Common myeloid progenitor, CD34-positive (primary cell): ENCODE data around the gene ADAT3.

ENCODE experiments used
- CTCF ChIA-PET: fragments of 350-600 bp; sonication (Branson Sonifier 250); formaldehyde crosslinking; loops from one replicate; lab custom pipeline; 2021; ENCODE audit warnings: antibody characterized with exemption; lab: Charles Lee
- POLR2A ChIA-PET: fragments of 350-600 bp; sonication (Branson Sonifier 250); formaldehyde crosslinking; loops from one replicate; lab custom pipeline; 2021; ENCODE audit warnings: antibody characterized with exemption; lab: Charles Lee
- DNase-seq, 3 donors: peaks; one replicate each; pipeline versions ENCODE4 v3.0.0 to v3.0.0-alpha.2; 2013
- H3K27ac ChIP-seq, 2 experiments: 1 replicate in 1 of 2; 2 replicates in 1 of 2; pipeline ENCODE4 v1.7.0; 2013; ENCODE audit warnings: inconsistent platforms in 2 of 2, low read length in 2 of 2, mild to moderate bottlenecking in 2 of 2, low read depth in 1 of 2, moderate library complexity in 1 of 2; ENCODE audit not compliant: severe bottlenecking in 2 of 2, insufficient read depth in 1 of 2, poor library complexity in 1 of 2
- H3K27me3 ChIP-seq, 5 experiments: replicated peaks in 2 of 5; 1 replicate in 3 of 5; 2 replicates in 2 of 5; pipeline versions ENCODE4 v1.6.1 to v1.7.0; 2013; ENCODE audit warnings: low read length in 4 of 5, mild to moderate bottlenecking in 2 of 5, moderate library complexity in 2 of 5, inconsistent platforms in 1 of 5; ENCODE audit not compliant: insufficient read depth in 5 of 5, control insufficient read depth in 4 of 5
- H3K36me3 ChIP-seq, 4 experiments: 1 replicate in 2 of 4; 2 replicates in 2 of 4; pipeline versions ENCODE4 v1.6.1 to v1.7.0; 2013; ENCODE audit warnings: low read length in 3 of 4, control low read depth in 1 of 4, mild to moderate bottlenecking in 1 of 4; ENCODE audit not compliant: control insufficient read depth in 4 of 4, insufficient read depth in 4 of 4
- H3K4me1 ChIP-seq, 4 experiments: 1 replicate in 3 of 4; 2 replicates in 1 of 4; pipeline versions ENCODE4 v1.6.1 to v1.7.1; 2013; ENCODE audit warnings: low read length in 3 of 4, mild to moderate bottlenecking in 3 of 4, control low read depth in 1 of 4, inconsistent platforms in 1 of 4, moderate library complexity in 1 of 4; ENCODE audit not compliant: control insufficient read depth in 4 of 4, insufficient read depth in 4 of 4; ENCODE audit errors: control extremely low read depth in 1 of 4
- H3K4me3 ChIP-seq, 7 experiments: 1 replicate in 4 of 7; 2 replicates in 3 of 7; pipeline versions ENCODE4 v1.5.1 to v1.7.0; 2013; ENCODE audit warnings: mild to moderate bottlenecking in 7 of 7, low read length in 6 of 7, moderate library complexity in 6 of 7, inconsistent platforms in 2 of 7, low read depth in 2 of 7, control low read depth in 1 of 7; ENCODE audit not compliant: insufficient read depth in 4 of 7, control insufficient read depth in 1 of 7; ENCODE audit errors: extremely low read depth in 1 of 7
- H3K9me3 ChIP-seq, 5 experiments: 1 replicate in 4 of 5; 2 replicates in 1 of 5; pipeline versions ENCODE4 v1.6.1 to v1.7.1; 2013; ENCODE audit warnings: low read length in 4 of 5, mild to moderate bottlenecking in 2 of 5, inconsistent platforms in 1 of 5, low read depth in 1 of 5, moderate library complexity in 1 of 5; ENCODE audit not compliant: control insufficient read depth in 4 of 5, insufficient read depth in 2 of 5; ENCODE audit errors: control extremely low read depth in 1 of 5
- WGBS: methylation state at CpG from one replicate; pipeline ENCODE4 v1.1.5; 2013; ENCODE audit not compliant: insufficient coverage; 5-methylcytosine and 5-hydroxymethylcytosine counted together

The ADAT3 gene

GRCh38 chr19:1911098-1911497, 5.9 kb downstream of the ADAT3 start:
- 96% methylated on average over 12 of the region's 13 CpGs for WGBS
- POLR2A ChIA-PET: no interaction called here
- Histone ChIP-seq H3K9me3 (no peaks in the 10 kb centered on the region), H3K4me3 (no peak overlapping the region), H3K27me3 (no peaks in the 10 kb centered on the region), H3K27ac (no peak overlapping the region), H3K4me1 (peaks cover 0 to 31% (median 23%) of the 10 kb centered on the region in 4 experiments), H3K36me3 (peaks cover 0 to 41% (median 18%) of the 10 kb centered on the region in 4 experiments)
- CTCF ChIA-PET: interaction anchor here (1.0 to 1.6 kb wide), 5 partner anchors 15 to 46 kb away, joined by 3 to 6 read pairs (median 3); no protein-coding TSS in a partner anchor
- no peak for DNase-seq

GRCh38 chr19:1911995-1912394, 6.8 kb downstream of the ADAT3 start:
- Histone ChIP-seq H3K4me3 (no peak overlapping the region), H3K27ac (no peak overlapping the region), H3K4me1 (peaks cover 0 to 33% (median 27%) of the 10 kb centered on the region in 4 experiments), H3K9me3 (no peaks in the 10 kb centered on the region), H3K27me3 (no peaks in the 10 kb centered on the region), H3K36me3 (peaks cover 0 to 48% (median 18%) of the 10 kb centered on the region in 4 experiments)
- ChIA-PET CTCF (interaction anchor here (1.1 to 1.6 kb wide), 3 partner anchors 24 to 47 kb away, joined by 3 to 6 read pairs (median 4); no protein-coding TSS in a partner anchor), POLR2A (no interaction called here)
- DNase-seq: no peak
- 98% methylated on average over 36 of the region's 37 CpGs for WGBS

GRCh38 chr19:1912760-1913505, 7.7 kb downstream of the ADAT3 start:
- Histone ChIP-seq H3K4me3 (no peak overlapping the region), H3K27me3 (no peaks in the 10 kb centered on the region), H3K36me3 (peaks cover 0 to 51% (median 20%) of the 10 kb centered on the region in 4 experiments), H3K9me3 (no peaks in the 10 kb centered on the region), H3K4me1 (peaks cover 0 to 31% (median 29%) of the 10 kb centered on the region in 4 experiments), H3K27ac (no peak overlapping the region)
- CTCF ChIA-PET: interaction anchor here (1.9 kb wide), 1 partner anchor 17 kb away, joined by 6 read pairs; no protein-coding TSS in a partner anchor
- WGBS: 97% methylated on average over 59 of the region's 77 CpGs
- POLR2A ChIA-PET: no interaction called here
- DNase-seq: no peak

GRCh38 chr19:1913781-1914577, 8.8 kb downstream of the ADAT3 start:
- 95% methylated on average over 14 of the region's 23 CpGs for WGBS
- no peak overlapping the region for H3K4me3 ChIP-seq
- no peaks in the 10 kb centered on the region for H3K9me3 ChIP-seq
- CTCF ChIA-PET: interaction anchor here (0.6 to 1.9 kb wide), 2 partner anchors 16 to 160 kb away, joined by 3 to 6 read pairs; no protein-coding TSS in a partner anchor
- H3K27ac ChIP-seq: no peak overlapping the region
- H3K27me3 ChIP-seq: no peaks in the 10 kb centered on the region
- peaks cover 0 to 25% (median 21%) of the 10 kb centered on the region in 4 experiments for H3K4me1 ChIP-seq
- POLR2A ChIA-PET: no interaction called here
- no peak for DNase-seq
- H3K36me3 ChIP-seq: peaks cover 0 to 59% (median 23%) of the 10 kb centered on the region in 4 experiments

GRCh38 chr19:1914826-1915341, 9.7 kb downstream of the ADAT3 start:
- 97% methylated on average over 23 of the region's 23 CpGs for WGBS
- H3K36me3 ChIP-seq: peaks cover 0 to 62% (median 27%) of the 10 kb centered on the region in 4 experiments
- no peak overlapping the region for H3K4me3 ChIP-seq
- ChIA-PET CTCF (no interaction called here), POLR2A (no interaction called here)
- no peaks in the 10 kb centered on the region for H3K27me3 ChIP-seq
- no peak overlapping the region for H3K27ac ChIP-seq
- peaks cover 0 to 16% (median 12%) of the 10 kb centered on the region in 4 experiments for H3K4me1 ChIP-seq
- no peak for DNase-seq
- no peaks in the 10 kb centered on the region for H3K9me3 ChIP-seq

- Histone ChIP-seq H3K4me1 (peaks cover 0 to 11% (median 7%) of the 10 kb centered on the region in 4 experiments), H3K9me3 (no peaks in the 10 kb centered on the region), H3K27ac (no peak overlapping the region), H3K4me3 (no peak overlapping the region), H3K36me3 (peaks cover 0 to 79% (median 37%) of the 10 kb centered on the region in 4 experiments), H3K27me3 (no peaks in the 10 kb centered on the region)
- POLR2A ChIA-PET: no interaction called here
- CTCF ChIA-PET: interaction anchor here (1.8 kb wide), 1 partner anchor 31 kb away, joined by 3 read pairs; no protein-coding TSS in a partner anchor
- peak; percentile 38 to 76 (median 73) for DNase-seq
- WGBS: 28% methylated on average over 9 of the region's 17 CpGs
Observed at GRCh38 chr19:1917146-1917545, 11.9 kb downstream of the ADAT3 start.
